ENCODE measurements around the gene IL31RA.

The IL31RA gene

GRCh38 chr5:55853041-55853670, 2.0 kb downstream of the IL31RA start:
- Histone ChIP-seq H3K36me3 (ENCODE audit: control insufficient read depth in 1 of 2, insufficient read depth in 2 of 2, low read length in 2 of 2) (no peaks in the 10 kb centered on the region), H3K27me3 (ENCODE audit: insufficient read depth, low read length) (no peaks in the 10 kb centered on the region), H2BK12ac (ENCODE audit: low read length) (no peak overlapping the region), H4K12ac (ENCODE audit: low read depth, low read length) (no peak overlapping the region), H2BK120ac (ENCODE audit: insufficient read depth, low read length, poor library complexity) (no peak overlapping the region), H3K9me3 (ENCODE audit: insufficient read depth, low read depth, low read length) (no peaks in the 10 kb centered on the region), H3K79me2 (ENCODE audit: control insufficient read depth, insufficient read depth, low read length, poor library complexity) (no peaks in the 10 kb centered on the region), H3K9ac (ENCODE audit: low read length) (no peak overlapping the region), H2AFZ (ENCODE audit: insufficient read depth, low read length, poor library complexity) (no peak overlapping the region), H3K4me3 (ENCODE audit: low read depth, low read length) (no peak overlapping the region), H3K4ac (ENCODE audit: low read depth, low read length) (no peak overlapping the region), H3K79me1 (ENCODE audit: low read length) (peaks cover 3% of the 10 kb centered on the region), H3K23ac (ENCODE audit: low read length) (no peak overlapping the region), H3K4me1 (ENCODE audit: control insufficient read depth in 1 of 2, insufficient read depth in 2 of 2, low read length in 2 of 2) (peaks cover 3 to 4% of the 10 kb centered on the region in 2 experiments), H3K27ac (ENCODE audit: low read depth, low read length) (no peak overlapping the region), H2AK5ac (ENCODE audit: low read length) (no peak overlapping the region), H3K4me2 (ENCODE audit: low read length) (no peak overlapping the region), H4K8ac (ENCODE audit: low read depth, low read length) (no peak overlapping the region), H3K18ac (ENCODE audit: low read length) (no peak overlapping the region), H3K14ac (ENCODE audit: low read length) (no peak overlapping the region), H2BK5ac (ENCODE audit: low read depth, low read length, poor library complexity) (no peak overlapping the region), H4K91ac (ENCODE audit: low read depth, low read length) (no peak overlapping the region)
- DNase-seq, result no peak
- WGBS (ENCODE audit: extremely low coverage, insufficient coverage, insufficient read length), result no CpG with 5 or more reads among the region's 3 CpGs

GRCh38 chr5:55853818-55854217, 2.7 kb downstream of the IL31RA start:
- Histone ChIP-seq H3K27ac (ENCODE audit: low read depth, low read length) (no peak overlapping the region), H3K4ac (ENCODE audit: low read depth, low read length) (no peak overlapping the region), H2AK5ac (ENCODE audit: low read length) (no peak overlapping the region), H3K79me1 (ENCODE audit: low read length) (peaks cover 3% of the 10 kb centered on the region), H3K4me1 (ENCODE audit: control insufficient read depth in 1 of 2, insufficient read depth in 2 of 2, low read length in 2 of 2) (peaks cover 3 to 4% of the 10 kb centered on the region in 2 experiments), H2AFZ (ENCODE audit: insufficient read depth, low read length, poor library complexity) (no peak overlapping the region), H3K79me2 (ENCODE audit: control insufficient read depth, insufficient read depth, low read length, poor library complexity) (no peaks in the 10 kb centered on the region), H3K18ac (ENCODE audit: low read length) (no peak overlapping the region), H3K9ac (ENCODE audit: low read length) (no peak overlapping the region), H3K4me3 (ENCODE audit: low read depth, low read length) (no peak overlapping the region), H2BK120ac (ENCODE audit: insufficient read depth, low read length, poor library complexity) (no peak overlapping the region), H2BK12ac (ENCODE audit: low read length) (no peak overlapping the region), H3K14ac (ENCODE audit: low read length) (no peak overlapping the region), H3K27me3 (ENCODE audit: insufficient read depth, low read length) (no peaks in the 10 kb centered on the region), H3K9me3 (ENCODE audit: insufficient read depth, low read depth, low read length) (no peaks in the 10 kb centered on the region), H4K12ac (ENCODE audit: low read depth, low read length) (no peak overlapping the region), H3K4me2 (ENCODE audit: low read length) (no peak overlapping the region), H3K36me3 (ENCODE audit: control insufficient read depth in 1 of 2, insufficient read depth in 2 of 2, low read length in 2 of 2) (no peaks in the 10 kb centered on the region), H4K91ac (ENCODE audit: low read depth, low read length) (no peak overlapping the region), H4K8ac (ENCODE audit: low read depth, low read length) (no peak overlapping the region), H3K23ac (ENCODE audit: low read length) (no peak overlapping the region), H2BK5ac (ENCODE audit: low read depth, low read length, poor library complexity) (no peak overlapping the region)
- WGBS (ENCODE audit: extremely low coverage, insufficient coverage, insufficient read length), result no CpG with 5 or more reads among the region's 3 CpGs
- no peak for DNase-seq

GRCh38 chr5:55855509-55855908, 4.4 kb downstream of the IL31RA start:
- Histone ChIP-seq H2AFZ (ENCODE audit: insufficient read depth, low read length, poor library complexity) (no peak overlapping the region), H3K79me2 (ENCODE audit: control insufficient read depth, insufficient read depth, low read length, poor library complexity) (no peaks in the 10 kb centered on the region), H2AK5ac (ENCODE audit: low read length) (no peak overlapping the region), H3K36me3 (ENCODE audit: control insufficient read depth in 1 of 2, insufficient read depth in 2 of 2, low read length in 2 of 2) (no peaks in the 10 kb centered on the region), H3K4me1 (ENCODE audit: control insufficient read depth in 1 of 2, insufficient read depth in 2 of 2, low read length in 2 of 2) (peaks cover 3 to 4% of the 10 kb centered on the region in 2 experiments), H4K8ac (ENCODE audit: low read depth, low read length) (no peak overlapping the region), H3K9ac (ENCODE audit: low read length) (no peak overlapping the region), H3K4ac (ENCODE audit: low read depth, low read length) (no peak overlapping the region), H3K4me2 (ENCODE audit: low read length) (no peak overlapping the region), H3K18ac (ENCODE audit: low read length) (no peak overlapping the region), H3K14ac (ENCODE audit: low read length) (no peak overlapping the region), H4K12ac (ENCODE audit: low read depth, low read length) (no peak overlapping the region), H2BK120ac (ENCODE audit: insufficient read depth, low read length, poor library complexity) (no peak overlapping the region), H2BK12ac (ENCODE audit: low read length) (no peak overlapping the region), H3K23ac (ENCODE audit: low read length) (no peak overlapping the region), H3K79me1 (ENCODE audit: low read length) (peaks cover 3% of the 10 kb centered on the region), H3K27ac (ENCODE audit: low read depth, low read length) (no peak overlapping the region), H4K91ac (ENCODE audit: low read depth, low read length) (no peak overlapping the region), H3K4me3 (ENCODE audit: low read depth, low read length) (no peak overlapping the region), H3K27me3 (ENCODE audit: insufficient read depth, low read length) (no peaks in the 10 kb centered on the region), H3K9me3 (ENCODE audit: insufficient read depth, low read depth, low read length) (no peaks in the 10 kb centered on the region), H2BK5ac (ENCODE audit: low read depth, low read length, poor library complexity) (no peak overlapping the region)
- no CpG with 5 or more reads among the region's 5 CpGs for WGBS (ENCODE audit: extremely low coverage, insufficient coverage, insufficient read length)
- no peak for DNase-seq

DNA sequence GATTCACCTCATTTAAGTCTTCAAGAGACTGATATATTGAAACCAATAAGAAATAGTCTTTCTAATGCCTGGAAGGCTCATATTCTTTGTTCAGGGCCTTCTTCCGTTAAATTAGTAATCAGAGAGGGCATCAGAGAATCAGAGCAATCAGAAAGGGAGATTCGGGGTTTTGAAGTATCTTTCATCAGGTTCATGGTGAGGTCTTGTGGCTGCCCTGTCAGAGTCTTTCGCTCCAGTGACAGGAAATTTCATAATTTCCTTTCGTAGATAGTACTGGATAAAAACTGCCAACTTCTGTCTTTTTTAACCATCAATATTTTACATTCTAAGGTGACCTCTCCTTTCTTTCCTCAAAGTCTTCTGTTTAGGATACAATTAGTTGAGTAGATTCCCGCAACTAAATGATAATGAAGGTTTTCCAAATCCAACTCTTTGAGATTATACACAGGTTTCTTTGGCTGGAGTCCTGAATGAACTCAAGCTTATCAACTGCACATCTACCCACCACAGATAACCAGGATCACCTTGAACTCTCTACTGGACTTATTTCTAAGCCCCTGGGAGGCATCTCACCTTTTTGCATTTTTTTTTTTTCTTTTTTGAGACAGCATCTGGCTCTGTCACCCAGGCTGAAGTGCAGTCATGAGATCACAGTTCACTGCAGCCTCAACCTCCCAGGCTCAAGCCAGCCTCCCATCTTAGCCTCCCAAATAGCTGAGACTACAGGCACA, 5.5 kb downstream of the IL31RA start:
- no CpG with 5 or more reads among the region's 5 CpGs for WGBS (ENCODE audit: extremely low coverage, insufficient coverage, insufficient read length)
- H4K8ac ChIP-seq (ENCODE audit: low read depth, low read length), result no peak overlapping the region
- no peaks in the 10 kb centered on the region for H3K36me3 ChIP-seq (ENCODE audit: control insufficient read depth in 1 of 2, insufficient read depth in 2 of 2, low read length in 2 of 2)
- H2BK120ac ChIP-seq (ENCODE audit: insufficient read depth, low read length, poor library complexity), result no peak overlapping the region
- no peak overlapping the region for H2AK5ac ChIP-seq (ENCODE audit: low read length)
- no peak overlapping the region for H4K12ac ChIP-seq (ENCODE audit: low read depth, low read length)
- H3K27me3 ChIP-seq (ENCODE audit: insufficient read depth, low read length), result no peaks in the 10 kb centered on the region
- no peak overlapping the region for H3K23ac ChIP-seq (ENCODE audit: low read length)
- no peak overlapping the region for H2BK5ac ChIP-seq (ENCODE audit: low read depth, low read length, poor library complexity)
- no peak overlapping the region for H3K27ac ChIP-seq (ENCODE audit: low read depth, low read length)
- no peaks in the 10 kb centered on the region for H3K9me3 ChIP-seq (ENCODE audit: insufficient read depth, low read depth, low read length)
- no peak overlapping the region for H3K4me3 ChIP-seq (ENCODE audit: low read depth, low read length)
- H3K18ac ChIP-seq (ENCODE audit: low read length), result no peak overlapping the region
- H3K79me2 ChIP-seq (ENCODE audit: control insufficient read depth, insufficient read depth, low read length, poor library complexity), result no peaks in the 10 kb centered on the region
- H3K4me2 ChIP-seq (ENCODE audit: low read length), result no peak overlapping the region
- H3K4me1 ChIP-seq (ENCODE audit: control insufficient read depth in 1 of 2, insufficient read depth in 2 of 2, low read length in 2 of 2), result no peaks in the 10 kb centered on the region
- H3K4ac ChIP-seq (ENCODE audit: low read depth, low read length), result no peak overlapping the region
- no peak overlapping the region for H3K14ac ChIP-seq (ENCODE audit: low read length)
- H3K79me1 ChIP-seq (ENCODE audit: low read length), result no peaks in the 10 kb centered on the region
- H2AFZ ChIP-seq (ENCODE audit: insufficient read depth, low read length, poor library complexity), result no peak overlapping the region
- no peak for DNase-seq
- no peak overlapping the region for H2BK12ac ChIP-seq (ENCODE audit: low read length)
- no peak overlapping the region for H3K9ac ChIP-seq (ENCODE audit: low read length)
- no peak overlapping the region for H4K91ac ChIP-seq (ENCODE audit: low read depth, low read length)

Data from trophoblast cell (in vitro differentiated cells and primary cell).